GM19238 (cell line): ENCODE measurements around the gene RPL41.
"Not testable (repeated sequence)": the region's sequence is repeated elsewhere in the genome, so short reads cannot be mapped to it uniquely, and the experiment has no call there.

Source experiments
- DNase-seq: peaks from one replicate; pipeline ENCODE4 v3.0.0; 2011; ENCODE audit warnings: low spot score; ENCODE audit not compliant: insufficient read length

Gene RPL41

GRCh38 chr12:56154246-56154771 is 37.9 kb downstream of the RPL41 start:
- no peak for DNase-seq

- no peak for DNase-seq
These were observed 38.4 kb downstream of the RPL41 start for GRCh38 chr12:56154818-56155217.

- no peak for DNase-seq
These were observed 38.9 kb downstream of the RPL41 start for GRCh38 chr12:56155256-56155845.

- DNase-seq: not testable (repeated sequence)
These were observed 40.2 kb downstream of the RPL41 start for GRCh38 chr12:56156464-56157200.

GRCh38 chr12:56157201-56158028 is 41.0 kb downstream of the RPL41 start:
- DNase-seq: peak; percentile 66

GRCh38 chr12:56158029-56158925 is 41.8 kb downstream of the RPL41 start, which contains the start of gene MYL6:
MYL6 (plus strand) TSS chr12:56158359; CDS start chr12:56158402, 43 bp downstream.
- DNase-seq: peak; percentile 87

- no peak for DNase-seq
These were observed 42.6 kb downstream of the RPL41 start for GRCh38 chr12:56158926-56159461.

GRCh38 chr12:56159482-56160192 is 43.2 kb downstream of the RPL41 start:
- no peak for DNase-seq

- no peak for DNase-seq
These were observed 43.8 kb downstream of the RPL41 start for GRCh38 chr12:56160193-56160763.

GRCh38 chr12:56160894-56161689 is 44.7 kb downstream of the RPL41 start:
- no peak for DNase-seq

- no peak for DNase-seq
These were observed 45.4 kb downstream of the RPL41 start for GRCh38 chr12:56161690-56162351.

GRCh38 chr12:56162468-56163290 is 46.2 kb downstream of the RPL41 start:
- DNase-seq: no peak

GRCh38 chr12:56163533-56164344 is 47.3 kb downstream of the RPL41 start:
- no peak for DNase-seq

- no peak for DNase-seq
These were observed 47.9 kb downstream of the RPL41 start for GRCh38 chr12:56164345-56164729.

GRCh38 chr12:56165369-56165768 is 48.9 kb downstream of the RPL41 start:
- no peak for DNase-seq
